Activated CD4-positive, alpha-beta T cell treated with anti-CD3 and anti-CD28 coated beads, Interleukin-2, Interleukin-6, amounts not matched to agents 100 ng/mL and 50 ng/mL, durations not matched to agents 16 hours and 8 hours (primary cell): Measurements from ENCODE around the gene HECW1.
"Not testable (repeated sequence)": the region's sequence is repeated elsewhere in the genome, so short reads cannot be mapped to it uniquely, and the experiment has no call there.

Experiments
- DNase-seq: peaks from one replicate; pipeline ENCODE4 v3.0.0-alpha.2; 2020

The HECW1 gene

GRCh38 chr7:43557831-43558495 lies 445.5 kb downstream of the HECW1 start:
- no peak for DNase-seq

- no peak for DNase-seq
Observed at GRCh38 chr7:43559171-43559945, 446.9 kb downstream of the HECW1 start.

- DNase-seq: no peak
Observed at GRCh38 chr7:43559946-43560335, 447.5 kb downstream of the HECW1 start.

GRCh38 chr7:43560742-43561330 lies 448.4 kb downstream of the HECW1 start:
- DNase-seq: no peak

GRCh38 chr7:43562383-43562782 lies 449.9 kb downstream of the HECW1 start:
- DNase-seq: no peak

- DNase-seq: no peak
Observed at GRCh38 chr7:43565786-43566185, 453.3 kb downstream of the HECW1 start.

- DNase-seq: no peak
Observed at GRCh38 chr7:43568529-43568928, 456.1 kb downstream of the HECW1 start.

GRCh38 chr7:43569424-43569823 lies 457.0 kb downstream of the HECW1 start:
- DNase-seq: peak; percentile 44

- DNase-seq: no peak
Observed at GRCh38 chr7:43570688-43571365, 458.4 kb downstream of the HECW1 start.

- DNase-seq: peak; percentile 83
Observed at GRCh38 chr7:43572516-43573049, 460.1 kb downstream of the HECW1 start.

- DNase-seq: not testable (repeated sequence)
Observed at GRCh38 chr7:43573832-43574231, 461.4 kb downstream of the HECW1 start.

- DNase-seq: no peak
Observed at GRCh38 chr7:43575506-43575905, 463.1 kb downstream of the HECW1 start.

- DNase-seq: no peak
Observed at GRCh38 chr7:43576241-43576640, 463.8 kb downstream of the HECW1 start.

- DNase-seq: no peak
Observed at GRCh38 chr7:43577485-43577951, 465.1 kb downstream of the HECW1 start.

GRCh38 chr7:43582503-43583423 lies 470.3 kb downstream of the HECW1 start, which contains the start of gene STK17A:
STK17A (plus strand) TSS chr7:43583108; CDS start chr7:43583244, 136 bp downstream.
- peak; percentile 96 for DNase-seq

GRCh38 chr7:43583424-43584194 lies 471.2 kb downstream of the HECW1 start:
- DNase-seq: peak; percentile 72

GRCh38 chr7:43584195-43584586 lies 471.7 kb downstream of the HECW1 start:
- peak; percentile 57 for DNase-seq

- not testable (repeated sequence) for DNase-seq
Observed at GRCh38 chr7:43584733-43585132, 472.3 kb downstream of the HECW1 start.

GRCh38 chr7:43585562-43585961 lies 473.1 kb downstream of the HECW1 start:
- DNase-seq: no peak

- peak; percentile 46 for DNase-seq
Observed at GRCh38 chr7:43586251-43586900, 473.9 kb downstream of the HECW1 start.
